ENCODE results near the gene NCCRP1.
"Not testable (repeated sequence)": the region's sequence is repeated elsewhere in the genome, so short reads cannot be mapped to it uniquely, and the experiment has no call there.

The NCCRP1 gene

DNA sequence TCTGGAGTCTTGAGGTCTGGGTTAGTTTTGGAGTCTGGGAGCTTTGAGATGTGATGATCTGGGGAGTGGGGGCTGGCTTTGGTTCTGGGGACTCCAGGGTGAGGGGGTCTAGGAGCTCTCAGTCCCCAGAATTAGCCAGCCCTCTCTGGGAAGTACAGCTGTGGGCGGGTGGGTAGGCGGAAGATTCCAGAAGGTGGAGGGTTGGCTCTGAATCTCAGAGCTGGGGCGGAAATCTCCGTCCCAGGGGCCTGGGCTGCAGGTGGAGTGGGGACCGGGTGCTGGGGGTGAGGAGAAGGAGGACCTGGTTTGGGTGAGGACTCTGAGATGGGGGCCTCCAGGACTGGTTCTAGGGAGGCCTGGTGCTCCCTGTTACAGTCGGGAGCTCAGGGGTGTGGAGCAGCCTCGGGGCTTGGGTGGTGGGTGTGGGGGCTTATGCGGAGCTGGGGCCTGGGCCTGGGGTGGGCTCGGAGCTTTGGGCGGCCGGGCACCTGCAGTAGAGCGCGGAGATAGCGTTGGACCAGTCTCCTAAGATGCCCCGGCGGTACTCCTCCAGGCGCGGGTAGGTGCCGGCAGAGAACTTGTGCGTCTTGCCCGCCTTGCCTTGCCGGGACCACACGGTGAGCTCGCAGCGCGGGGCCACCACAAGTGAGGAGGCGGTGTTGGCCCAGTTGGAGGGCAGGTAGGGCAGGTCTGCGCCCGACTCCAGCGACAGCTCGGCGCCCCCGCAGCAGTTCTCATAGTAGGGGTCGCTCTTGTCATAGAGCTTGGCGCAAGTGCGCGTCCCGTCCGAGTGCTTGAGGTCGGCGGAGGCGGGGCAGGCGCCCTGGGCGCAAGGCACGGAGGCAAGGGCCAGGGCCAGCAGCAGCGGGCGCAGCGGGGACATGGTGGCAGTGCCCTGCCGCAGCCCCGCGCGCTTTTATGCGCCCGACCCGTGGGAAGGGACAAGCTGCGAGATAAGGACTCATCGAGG, 6.9 kb downstream of the NCCRP1 start, which contains the start of gene SYCN:
TSS of gene SYCN (minus strand) at position 892 of the 970 bp plus-strand sequence. CDS start at position 883, 9 bp downstream.
- DNase-seq (ENCODE audit: extremely low read depth in 1 of 2, low read depth in 1 of 2): no peak

DNA sequence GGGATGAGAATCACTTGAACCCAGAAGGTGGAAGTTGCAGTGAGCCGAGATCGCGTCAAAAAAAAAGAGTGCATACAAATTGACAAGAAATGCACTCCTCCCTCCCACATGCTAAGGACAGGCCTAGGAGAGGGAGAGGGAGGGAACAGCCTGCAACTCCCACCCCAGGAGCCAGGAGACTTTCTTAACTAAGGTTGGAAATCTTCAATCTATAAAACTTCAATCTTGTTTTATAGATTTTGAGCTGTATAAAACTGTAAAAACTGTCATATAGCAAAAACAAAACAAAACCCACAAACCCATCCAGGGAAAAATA, 8.6 kb downstream of the NCCRP1 start:
- DNase-seq (ENCODE audit: extremely low read depth in 1 of 2, low read depth in 1 of 2): no peak

- DNase-seq (ENCODE audit: extremely low read depth in 1 of 2, low read depth in 1 of 2): no peak
Observed at GRCh38 chr19:39206122-39206521, 9.4 kb downstream of the NCCRP1 start.

- no peak for DNase-seq (ENCODE audit: extremely low read depth in 1 of 2, low read depth in 1 of 2)
Observed at GRCh38 chr19:39207293-39207836, 10.6 kb downstream of the NCCRP1 start.

GRCh38 chr19:39208175-39208795, 11.5 kb downstream of the NCCRP1 start:
- no peak for DNase-seq (ENCODE audit: extremely low read depth in 1 of 2, low read depth in 1 of 2)

GRCh38 chr19:39209196-39209595, 12.4 kb downstream of the NCCRP1 start:
- DNase-seq (ENCODE audit: extremely low read depth in 1 of 2, low read depth in 1 of 2): no peak

- no peak for DNase-seq (ENCODE audit: extremely low read depth in 1 of 2, low read depth in 1 of 2)
Observed at GRCh38 chr19:39211731-39212374, 15.1 kb downstream of the NCCRP1 start.

- peak; percentile 29 to 35 for DNase-seq (ENCODE audit: extremely low read depth in 1 of 2, low read depth in 1 of 2)
Observed at GRCh38 chr19:39212375-39212742, 15.6 kb downstream of the NCCRP1 start.

DNA sequence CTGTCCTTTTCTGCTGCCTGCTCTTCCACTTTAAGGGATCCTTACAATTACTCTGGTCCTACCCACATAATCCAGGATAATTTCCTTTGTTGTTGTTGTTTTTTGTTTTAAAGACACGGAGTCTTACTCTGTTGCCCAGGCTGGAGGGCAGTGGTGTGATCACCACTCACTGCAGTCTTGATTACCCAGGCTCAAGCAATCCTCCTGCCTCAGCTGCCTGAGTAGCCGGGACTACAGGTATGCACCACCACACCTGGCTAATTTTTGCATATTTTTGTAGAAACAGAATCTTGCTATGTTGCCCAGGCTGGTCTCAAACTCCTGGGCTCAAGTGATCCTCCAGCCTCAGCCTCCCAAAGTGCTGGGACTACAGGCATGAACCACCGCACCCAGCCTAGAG, 18.6 kb downstream of the NCCRP1 start:
- DNase-seq (ENCODE audit: extremely low read depth in 1 of 2, low read depth in 1 of 2): not testable (repeated sequence)

GRCh38 chr19:39217094-39217493, 20.3 kb downstream of the NCCRP1 start:
- DNase-seq (ENCODE audit: extremely low read depth in 1 of 2, low read depth in 1 of 2): no peak

GRCh38 chr19:39218230-39219007, 21.7 kb downstream of the NCCRP1 start:
- no peak for DNase-seq (ENCODE audit: extremely low read depth in 1 of 2, low read depth in 1 of 2)

DNA sequence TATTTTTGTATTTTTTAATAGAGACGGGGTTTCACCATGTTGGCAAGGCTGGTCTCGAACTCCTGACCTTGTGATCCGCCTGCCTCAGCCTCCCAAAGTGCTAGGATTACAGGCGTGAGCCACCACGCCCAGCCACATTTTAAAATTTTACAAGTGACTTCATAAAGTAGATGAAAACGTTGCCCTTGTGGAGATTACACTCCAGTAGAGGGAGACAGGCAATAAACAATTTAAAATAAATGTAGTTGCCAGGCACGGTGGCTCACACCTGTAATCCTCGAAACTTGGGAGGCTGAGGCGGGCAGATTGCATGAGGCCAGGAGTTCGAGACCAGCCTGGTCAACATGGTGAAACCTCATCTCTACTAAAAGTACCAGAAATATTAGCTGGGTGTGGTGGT, 22.3 kb downstream of the NCCRP1 start:
- DNase-seq (ENCODE audit: extremely low read depth in 1 of 2, low read depth in 1 of 2): not testable (repeated sequence)

- DNase-seq (ENCODE audit: extremely low read depth in 1 of 2, low read depth in 1 of 2): no peak
Observed at GRCh38 chr19:39223703-39224279, 27.0 kb downstream of the NCCRP1 start.

- DNase-seq (ENCODE audit: extremely low read depth in 1 of 2, low read depth in 1 of 2): no peak
Observed at GRCh38 chr19:39224910-39225309, 28.1 kb downstream of the NCCRP1 start.

GRCh38 chr19:39230096-39230764, 33.5 kb downstream of the NCCRP1 start:
- DNase-seq (ENCODE audit: extremely low read depth in 1 of 2, low read depth in 1 of 2): no peak

GRCh38 chr19:39232708-39233107, 35.9 kb downstream of the NCCRP1 start:
- DNase-seq (ENCODE audit: extremely low read depth in 1 of 2, low read depth in 1 of 2): no peak

DNA sequence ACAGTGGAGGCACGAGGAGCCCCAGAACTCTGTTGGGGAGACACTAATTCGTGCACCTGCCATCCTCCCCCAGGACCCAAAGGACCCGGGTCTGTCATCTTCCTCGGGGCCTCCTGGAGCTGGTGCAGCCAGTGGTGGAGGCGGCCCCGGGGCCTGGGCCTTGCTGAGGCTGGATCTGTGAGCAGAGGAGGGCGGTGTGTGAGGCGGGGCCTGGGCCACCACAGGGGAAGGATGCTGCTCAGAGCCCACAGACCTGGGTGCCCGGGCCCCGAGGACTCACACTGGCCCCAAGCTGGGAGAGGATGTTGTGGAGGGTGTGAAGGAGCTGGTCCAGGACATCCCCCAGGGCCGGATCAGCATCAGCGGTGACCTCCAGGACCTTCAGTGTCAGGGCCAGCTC, 39.8 kb downstream of the NCCRP1 start:
- DNase-seq (ENCODE audit: extremely low read depth in 1 of 2, low read depth in 1 of 2): no peak

DNA sequence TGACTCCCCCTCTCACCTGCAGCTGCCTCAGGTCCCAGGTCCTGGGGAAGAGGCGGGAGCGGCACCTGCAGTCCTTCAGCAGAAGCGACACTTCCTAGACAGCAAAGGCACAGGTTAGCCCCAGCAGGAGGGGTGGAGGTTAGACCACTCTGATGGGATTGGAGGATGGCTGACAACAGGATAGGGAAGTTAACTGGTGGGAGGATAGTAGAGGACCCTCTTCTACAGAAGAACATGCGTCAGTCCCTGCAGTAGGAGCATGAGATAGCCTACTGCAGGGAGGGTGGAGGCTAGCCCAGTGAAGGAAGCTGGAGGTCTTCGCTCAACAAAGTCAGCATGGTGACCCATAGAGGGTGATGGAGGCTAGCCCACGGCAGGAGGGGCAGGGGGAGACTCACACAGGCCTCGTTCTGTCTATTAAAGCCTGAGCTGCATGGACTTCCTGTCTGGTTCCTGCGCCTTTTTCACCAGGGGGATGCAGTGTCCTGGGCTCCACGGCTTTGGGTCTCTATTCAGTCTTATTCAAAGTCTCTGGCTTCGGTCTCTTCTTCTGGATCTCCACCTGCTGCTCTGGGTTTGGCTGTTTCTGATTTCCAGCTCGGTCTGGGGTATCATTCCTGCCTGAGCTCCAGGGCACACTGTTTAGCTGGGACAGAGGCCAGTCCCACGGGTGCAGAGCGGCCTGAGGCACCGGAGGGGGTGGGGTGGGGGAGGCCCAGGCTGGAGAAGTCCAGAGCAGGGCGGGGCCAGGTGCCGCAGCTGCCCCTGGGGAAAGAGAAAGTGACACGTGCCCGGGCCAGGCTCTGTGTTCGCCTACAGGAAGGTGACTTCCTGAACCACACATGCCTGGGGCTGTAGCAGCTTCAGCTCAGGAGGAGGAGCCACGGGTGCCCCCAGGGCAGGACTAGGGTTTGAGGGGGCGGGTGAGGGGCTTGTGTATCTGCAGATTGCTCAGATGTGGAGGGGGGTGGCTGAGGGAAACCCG, 40.7 kb downstream of the NCCRP1 start:
- no peak for DNase-seq (ENCODE audit: extremely low read depth in 1 of 2, low read depth in 1 of 2)

GRCh38 chr19:39238209-39238608, 41.4 kb downstream of the NCCRP1 start:
- DNase-seq (ENCODE audit: extremely low read depth in 1 of 2, low read depth in 1 of 2): no peak

All from activated CD8-positive, alpha-beta memory T cell treated with anti-CD3 and anti-CD28 coated beads for 1 hour (primary cell).